ENCODE results near the gene MARCHF10. TPM values are rescaled to one million over a fixed set of nuclear protein-coding genes. Genes with fewer than 3 reads are reported as not detected.

The MARCHF10 gene
- total and polyA plus RNA-seq, 12 donors = 0.04 TPM; not detected in 11

- H3K27me3 ChIP-seq = no peaks in the 10 kb centered on the region
- no peak for DNase-seq
- H3K27ac ChIP-seq = no peak overlapping the region
- no peaks in the 10 kb centered on the region for H3K4me1 ChIP-seq
- no peak for TF ChIP-seq CTCF (IDR thresholded peaks at IDR 0.05)
- peaks cover 0 to 4% (median 0%) of the 10 kb centered on the region in 11 donors for H3K9me3 ChIP-seq
- intact Hi-C loops (cut with DNase I) = no loop called here
- H3K36me3 ChIP-seq = no peaks in the 10 kb centered on the region
- WGBS, 2 donors = 84 to 86% methylated on average over 5 of the region's 5 CpGs
- ATAC-seq = no peak
- H3K4me3 ChIP-seq = no peak overlapping the region
Observed at GRCh38 chr17:62767997-62768396, 40.1 kb downstream of the MARCHF10 start.

- intact Hi-C loops (cut with DNase I) = no loop called here
- peaks cover 0 to 3% (median 0%) of the 10 kb centered on the region in 7 donors for H3K27me3 ChIP-seq
- 83 to 84% methylated on average over 10 of the region's 10 CpGs for WGBS, 2 donors
- H3K9me3 ChIP-seq = no peaks in the 10 kb centered on the region
- no peak for ATAC-seq
- H3K27ac ChIP-seq = no peak overlapping the region
- no peak for TF ChIP-seq CTCF (IDR thresholded peaks at IDR 0.05)
- H3K4me1 ChIP-seq = no peaks in the 10 kb centered on the region
- no peak for DNase-seq
- no peaks in the 10 kb centered on the region for H3K36me3 ChIP-seq
- H3K4me3 ChIP-seq = no peak overlapping the region
Observed at GRCh38 chr17:62765351-62765750, 42.8 kb downstream of the MARCHF10 start.

- DNase-seq = no peak
- intact Hi-C loops (cut with DNase I) = no loop called here
- WGBS, 2 donors = 70 to 72% methylated on average over 15 of the region's 15 CpGs
Observed at GRCh38 chr17:62763891-62764600, 44.1 kb downstream of the MARCHF10 start.

GRCh38 chr17:62761884-62762283 lies 46.2 kb downstream of the MARCHF10 start:
- Histone ChIP-seq H3K27me3 (peaks cover 0 to 4% (median 0%) of the 10 kb centered on the region in 7 donors), H3K4me3 (no peak overlapping the region), H3K9me3 (no peaks in the 10 kb centered on the region), H3K27ac (no peak overlapping the region), H3K36me3 (no peaks in the 10 kb centered on the region), H3K4me1 (no peaks in the 10 kb centered on the region)
- intact Hi-C loops (cut with DNase I) = no loop called here
- 75% methylated on average over 7 of the region's 7 CpGs for WGBS, 2 donors
- no peak for TF ChIP-seq CTCF (IDR thresholded peaks at IDR 0.05)
- no peak for ATAC-seq
- no peak for DNase-seq

More at GRCh38 chr17:62763891-62764600, 44.1 kb downstream of the MARCHF10 start:
- no peaks in the 10 kb centered on the region for H3K9me3 ChIP-seq
- ATAC-seq = no peak
- H3K4me1 ChIP-seq = no peaks in the 10 kb centered on the region
- H3K36me3 ChIP-seq = no peaks in the 10 kb centered on the region
- TF ChIP-seq CTCF (IDR thresholded peaks at IDR 0.05) = no peak
- H3K4me3 ChIP-seq = no peak overlapping the region
- peaks cover 0 to 4% (median 0%) of the 10 kb centered on the region in 7 donors for H3K27me3 ChIP-seq
- H3K27ac ChIP-seq = no peak overlapping the region
